Measurements from ENCODE around the gene PPP2R2C. TPM values are rescaled to one million over a fixed set of nuclear protein-coding genes. Genes with fewer than 3 reads are reported as not detected.

The PPP2R2C gene
- total RNA-seq, 2 experiments from 2014 or later, result not detected

- Histone ChIP-seq H3K4me3 (ENCODE audit: low read depth, low read length, poor library complexity, severe bottlenecking) (no peak overlapping the region), H3K4me1 (ENCODE audit: insufficient read depth, low read length, poor library complexity, severe bottlenecking) (no peaks in the 10 kb centered on the region), H3K79me2 (ENCODE audit: insufficient read depth, low read depth, low read length) (no peaks in the 10 kb centered on the region), H2AFZ (ENCODE audit: low read length) (no peak overlapping the region), H3K9me3 (ENCODE audit: low read length) (no peaks in the 10 kb centered on the region), H3K9me2 (ENCODE audit: insufficient read depth, low read length) (no peaks in the 10 kb centered on the region), H3K4me2 (ENCODE audit: low read length) (no peak overlapping the region), H4K20me1 (ENCODE audit: insufficient read depth, low read length) (no peaks in the 10 kb centered on the region), H3K36me3 (ENCODE audit: insufficient read depth, low read length) (no peaks in the 10 kb centered on the region), H3K27ac (ENCODE audit: low read depth, low read length, poor library complexity, severe bottlenecking) (no peak overlapping the region)
- intact Hi-C loops (cut with micrococcal nuclease; ENCODE audit: unreplicated experiment), result no loop called here
- no peak for DNase-seq (ENCODE audit: low spot score)
- BruUV-seq (replicated peaks), result no TSS peak
- TF ChIP-seq, protein P1, sequence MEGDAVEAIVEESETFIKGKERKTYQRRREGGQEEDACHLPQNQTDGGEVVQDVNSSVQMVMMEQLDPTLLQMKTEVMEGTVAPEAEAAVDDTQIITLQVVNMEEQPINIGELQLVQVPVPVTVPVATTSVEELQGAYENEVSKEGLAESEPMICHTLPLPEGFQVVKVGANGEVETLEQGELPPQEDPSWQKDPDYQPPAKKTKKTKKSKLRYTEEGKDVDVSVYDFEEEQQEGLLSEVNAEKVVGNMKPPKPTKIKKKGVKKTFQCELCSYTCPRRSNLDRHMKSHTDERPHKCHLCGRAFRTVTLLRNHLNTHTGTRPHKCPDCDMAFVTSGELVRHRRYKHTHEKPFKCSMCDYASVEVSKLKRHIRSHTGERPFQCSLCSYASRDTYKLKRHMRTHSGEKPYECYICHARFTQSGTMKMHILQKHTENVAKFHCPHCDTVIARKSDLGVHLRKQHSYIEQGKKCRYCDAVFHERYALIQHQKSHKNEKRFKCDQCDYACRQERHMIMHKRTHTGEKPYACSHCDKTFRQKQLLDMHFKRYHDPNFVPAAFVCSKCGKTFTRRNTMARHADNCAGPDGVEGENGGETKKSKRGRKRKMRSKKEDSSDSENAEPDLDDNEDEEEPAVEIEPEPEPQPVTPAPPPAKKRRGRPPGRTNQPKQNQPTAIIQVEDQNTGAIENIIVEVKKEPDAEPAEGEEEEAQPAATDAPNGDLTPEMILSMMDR (conservative IDR thresholded peaks at IDR 0.05; ENCODE audit: low read length), result no peak
- TF ChIP-seq EZH2phosphoT487 (IDR thresholded peaks at IDR 0.05; ENCODE audit: borderline replicate concordance, low read depth, low read length), result no peak
- CTCF ChIA-PET (ENCODE audit: unreplicated experiment), result no interaction called here
- POLR2A ChIA-PET, result no interaction called here
These were observed 31.2 kb downstream of the PPP2R2C start for GRCh38 chr4:6441202-6441582.

GRCh38 chr4:6440506-6441201 lies 31.8 kb downstream of the PPP2R2C start:
- DNase-seq (ENCODE audit: low spot score), result no peak
- intact Hi-C loops (cut with micrococcal nuclease; ENCODE audit: unreplicated experiment), result no loop called here
- H3K27ac ChIP-seq (ENCODE audit: low read depth, low read length, poor library complexity, severe bottlenecking), result no peak overlapping the region
- H4K20me1 ChIP-seq (ENCODE audit: insufficient read depth, low read length), result no peaks in the 10 kb centered on the region
- H3K4me3 ChIP-seq (ENCODE audit: low read depth, low read length, poor library complexity, severe bottlenecking), result no peak overlapping the region
- POLR2A ChIA-PET, result no interaction called here
- H3K36me3 ChIP-seq (ENCODE audit: insufficient read depth, low read length), result no peaks in the 10 kb centered on the region
- no peaks in the 10 kb centered on the region for H3K4me1 ChIP-seq (ENCODE audit: insufficient read depth, low read length, poor library complexity, severe bottlenecking)
- H3K9me2 ChIP-seq (ENCODE audit: insufficient read depth, low read length), result no peaks in the 10 kb centered on the region
- H2AFZ ChIP-seq (ENCODE audit: low read length), result no peak overlapping the region
- no peaks in the 10 kb centered on the region for H3K79me2 ChIP-seq (ENCODE audit: insufficient read depth, low read depth, low read length)
- no peaks in the 10 kb centered on the region for H3K9me3 ChIP-seq (ENCODE audit: low read length)
- H3K4me2 ChIP-seq (ENCODE audit: low read length), result no peak overlapping the region
- TF ChIP-seq, protein P1 (conservative IDR thresholded peaks at IDR 0.05; ENCODE audit: low read length), result no peak
- TF ChIP-seq EZH2phosphoT487 (IDR thresholded peaks at IDR 0.05; ENCODE audit: borderline replicate concordance, low read depth, low read length), result no peak
- CTCF ChIA-PET (ENCODE audit: unreplicated experiment), result interaction anchor here (0.7 kb wide), 1 partner anchor 13 kb away, joined by 3 read pairs; no protein-coding TSS in a partner anchor
- BruUV-seq (replicated peaks), result no TSS peak

DNA sequence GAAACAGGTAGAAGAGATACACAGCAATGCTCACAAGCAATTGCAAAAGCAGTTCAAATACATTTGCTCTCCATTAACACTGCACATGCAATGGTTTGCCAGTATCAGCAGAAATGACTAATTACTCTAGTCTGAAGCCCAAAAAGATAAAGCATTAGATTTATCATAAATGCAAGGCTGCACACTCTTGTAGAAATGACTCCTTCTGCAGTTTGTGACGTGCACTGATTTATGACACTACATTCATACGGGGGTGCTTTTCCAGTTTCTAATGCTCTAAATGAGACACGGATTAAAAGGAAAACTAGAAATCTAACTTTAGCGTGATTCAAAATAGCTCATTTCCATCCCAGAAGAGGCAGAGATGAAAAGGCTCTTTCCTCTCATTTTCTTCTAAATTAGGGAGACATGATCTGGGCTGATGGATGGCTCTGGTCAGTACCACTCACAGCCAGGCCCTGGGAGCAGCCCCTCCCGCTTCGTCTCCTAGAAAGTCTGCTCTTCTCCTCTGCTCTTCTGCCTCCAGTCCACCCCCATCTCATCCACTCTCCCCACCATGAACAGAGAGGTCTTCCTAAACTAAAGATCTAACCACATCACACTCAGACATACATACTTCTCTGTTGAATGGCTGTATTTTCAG lies 33.2 kb downstream of the PPP2R2C start:
- Histone ChIP-seq H4K20me1 (ENCODE audit: insufficient read depth, low read length) (no peaks in the 10 kb centered on the region), H2AFZ (ENCODE audit: low read length) (no peak overlapping the region), H3K36me3 (ENCODE audit: insufficient read depth, low read length) (no peaks in the 10 kb centered on the region), H3K4me1 (ENCODE audit: insufficient read depth, low read length, poor library complexity, severe bottlenecking) (no peaks in the 10 kb centered on the region), H3K4me2 (ENCODE audit: low read length) (no peak overlapping the region), H3K9me2 (ENCODE audit: insufficient read depth, low read length) (no peaks in the 10 kb centered on the region), H3K4me3 (ENCODE audit: low read depth, low read length, poor library complexity, severe bottlenecking) (no peak overlapping the region), H3K9me3 (ENCODE audit: low read length) (no peaks in the 10 kb centered on the region), H3K79me2 (ENCODE audit: insufficient read depth, low read depth, low read length) (no peaks in the 10 kb centered on the region), H3K27ac (ENCODE audit: low read depth, low read length, poor library complexity, severe bottlenecking) (no peak overlapping the region)
- intact Hi-C loops (cut with micrococcal nuclease; ENCODE audit: unreplicated experiment), result no loop called here
- BruUV-seq (replicated peaks), result no TSS peak
- CTCF ChIA-PET (ENCODE audit: unreplicated experiment), result no interaction called here
- no peak for TF ChIP-seq EZH2phosphoT487 (IDR thresholded peaks at IDR 0.05; ENCODE audit: borderline replicate concordance, low read depth, low read length)
- TF ChIP-seq, protein P1 (conservative IDR thresholded peaks at IDR 0.05; ENCODE audit: low read length), result no peak
- POLR2A ChIA-PET, result no interaction called here
- DNase-seq (ENCODE audit: low spot score), result no peak

Measured in OCI-LY7 (cell line).